Liver (tissue), 2 donors: ENCODE results near the gene ENTPD8.

ENCODE experiments used
- EGR1 ChIP-seq, 2 donors: IDR thresholded peaks; 2 replicates each; pipeline ENCODE4 v1.6.1; 2016 to 2018; ENCODE audit warnings: antibody characterized with exemption in 2 of 2, low read depth in 2 of 2
- HNF4G ChIP-seq: IDR thresholded peaks from 2 replicates; pipeline ENCODE4 v1.6.1; 2016; ENCODE audit warnings: antibody characterized with exemption
- TF ChIP-seq, protein P1 (sequence below): IDR thresholded peaks from 2 replicates; pipeline ENCODE4 v1.6.1; 2016; ENCODE audit warnings: antibody characterized with exemption
- TF ChIP-seq, protein P2 (sequence below): IDR thresholded peaks from 2 replicates; pipeline ENCODE4 v1.6.1; 2016; ENCODE audit warnings: antibody characterized with exemption, mild to moderate bottlenecking
- donor health status: healthy.

DNA sequence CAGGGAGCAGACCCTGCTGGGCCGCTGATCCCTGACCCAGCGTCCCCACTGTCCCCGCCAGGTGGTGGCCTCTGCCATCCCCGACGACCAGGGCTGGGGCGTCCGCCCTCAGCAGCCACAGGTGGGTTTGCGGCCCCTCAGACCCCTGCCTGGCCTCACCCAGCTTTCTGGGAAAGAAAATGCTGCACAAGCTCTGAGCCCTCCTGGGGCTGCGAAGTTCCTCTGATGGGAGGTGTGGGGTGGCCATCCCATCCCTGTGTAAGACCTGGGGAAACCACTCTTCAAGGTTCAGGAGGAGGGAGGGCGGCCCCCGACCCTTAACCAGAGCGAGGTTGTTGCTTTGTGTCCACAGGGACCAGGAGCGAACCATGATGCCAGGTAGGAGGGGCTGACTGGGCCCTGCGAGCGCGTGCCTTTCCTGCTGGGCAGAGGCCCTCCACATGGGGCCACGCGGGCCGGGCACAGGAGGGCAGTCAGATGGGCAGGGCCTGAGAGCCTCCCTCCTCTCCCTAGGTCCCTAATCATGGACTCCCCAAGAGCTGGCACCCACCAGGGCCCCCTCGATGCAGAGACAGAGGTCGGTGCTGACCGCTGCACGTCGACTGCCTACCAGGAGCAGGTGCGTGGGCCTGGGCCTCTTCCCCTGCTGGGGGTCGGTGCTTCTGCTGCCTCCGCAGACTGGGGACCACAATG lies 10.3 kb downstream of the ENTPD8 start:
- TF ChIP-seq, protein P1, sequence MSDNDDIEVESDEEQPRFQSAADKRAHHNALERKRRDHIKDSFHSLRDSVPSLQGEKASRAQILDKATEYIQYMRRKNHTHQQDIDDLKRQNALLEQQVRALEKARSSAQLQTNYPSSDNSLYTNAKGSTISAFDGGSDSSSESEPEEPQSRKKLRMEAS = no peak
- TF ChIP-seq, protein P2, sequence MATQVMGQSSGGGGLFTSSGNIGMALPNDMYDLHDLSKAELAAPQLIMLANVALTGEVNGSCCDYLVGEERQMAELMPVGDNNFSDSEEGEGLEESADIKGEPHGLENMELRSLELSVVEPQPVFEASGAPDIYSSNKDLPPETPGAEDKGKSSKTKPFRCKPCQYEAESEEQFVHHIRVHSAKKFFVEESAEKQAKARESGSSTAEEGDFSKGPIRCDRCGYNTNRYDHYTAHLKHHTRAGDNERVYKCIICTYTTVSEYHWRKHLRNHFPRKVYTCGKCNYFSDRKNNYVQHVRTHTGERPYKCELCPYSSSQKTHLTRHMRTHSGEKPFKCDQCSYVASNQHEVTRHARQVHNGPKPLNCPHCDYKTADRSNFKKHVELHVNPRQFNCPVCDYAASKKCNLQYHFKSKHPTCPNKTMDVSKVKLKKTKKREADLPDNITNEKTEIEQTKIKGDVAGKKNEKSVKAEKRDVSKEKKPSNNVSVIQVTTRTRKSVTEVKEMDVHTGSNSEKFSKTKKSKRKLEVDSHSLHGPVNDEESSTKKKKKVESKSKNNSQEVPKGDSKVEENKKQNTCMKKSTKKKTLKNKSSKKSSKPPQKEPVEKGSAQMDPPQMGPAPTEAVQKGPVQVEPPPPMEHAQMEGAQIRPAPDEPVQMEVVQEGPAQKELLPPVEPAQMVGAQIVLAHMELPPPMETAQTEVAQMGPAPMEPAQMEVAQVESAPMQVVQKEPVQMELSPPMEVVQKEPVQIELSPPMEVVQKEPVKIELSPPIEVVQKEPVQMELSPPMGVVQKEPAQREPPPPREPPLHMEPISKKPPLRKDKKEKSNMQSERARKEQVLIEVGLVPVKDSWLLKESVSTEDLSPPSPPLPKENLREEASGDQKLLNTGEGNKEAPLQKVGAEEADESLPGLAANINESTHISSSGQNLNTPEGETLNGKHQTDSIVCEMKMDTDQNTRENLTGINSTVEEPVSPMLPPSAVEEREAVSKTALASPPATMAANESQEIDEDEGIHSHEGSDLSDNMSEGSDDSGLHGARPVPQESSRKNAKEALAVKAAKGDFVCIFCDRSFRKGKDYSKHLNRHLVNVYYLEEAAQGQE = no peak
- TF ChIP-seq HNF4G (no peak), EGR1 (IDR thresholded peaks at IDR 0.05; ENCODE audit: low read depth in 2 of 2) (no peak)
